Measurements from ENCODE around the gene ZNF385B.

DNA sequence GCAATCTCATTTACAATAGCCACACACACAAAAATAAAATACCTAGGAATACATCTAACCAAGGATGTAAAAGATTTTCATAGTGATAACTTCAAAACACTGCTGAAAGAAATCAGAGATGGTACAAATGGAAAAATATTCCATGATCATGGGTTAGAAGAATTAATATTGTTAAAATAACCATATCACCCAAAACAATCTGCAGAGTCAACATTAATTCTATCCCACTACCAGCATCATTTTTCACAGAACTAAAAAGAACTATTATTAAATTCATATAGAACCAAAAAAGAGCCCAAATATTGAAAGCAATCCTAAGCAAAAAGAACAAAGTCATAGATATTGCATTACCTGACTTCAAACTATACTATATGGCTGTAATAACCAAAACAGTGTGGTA, 50.4 kb downstream of the ZNF385B start:
- TF ChIP-seq, protein P1, sequence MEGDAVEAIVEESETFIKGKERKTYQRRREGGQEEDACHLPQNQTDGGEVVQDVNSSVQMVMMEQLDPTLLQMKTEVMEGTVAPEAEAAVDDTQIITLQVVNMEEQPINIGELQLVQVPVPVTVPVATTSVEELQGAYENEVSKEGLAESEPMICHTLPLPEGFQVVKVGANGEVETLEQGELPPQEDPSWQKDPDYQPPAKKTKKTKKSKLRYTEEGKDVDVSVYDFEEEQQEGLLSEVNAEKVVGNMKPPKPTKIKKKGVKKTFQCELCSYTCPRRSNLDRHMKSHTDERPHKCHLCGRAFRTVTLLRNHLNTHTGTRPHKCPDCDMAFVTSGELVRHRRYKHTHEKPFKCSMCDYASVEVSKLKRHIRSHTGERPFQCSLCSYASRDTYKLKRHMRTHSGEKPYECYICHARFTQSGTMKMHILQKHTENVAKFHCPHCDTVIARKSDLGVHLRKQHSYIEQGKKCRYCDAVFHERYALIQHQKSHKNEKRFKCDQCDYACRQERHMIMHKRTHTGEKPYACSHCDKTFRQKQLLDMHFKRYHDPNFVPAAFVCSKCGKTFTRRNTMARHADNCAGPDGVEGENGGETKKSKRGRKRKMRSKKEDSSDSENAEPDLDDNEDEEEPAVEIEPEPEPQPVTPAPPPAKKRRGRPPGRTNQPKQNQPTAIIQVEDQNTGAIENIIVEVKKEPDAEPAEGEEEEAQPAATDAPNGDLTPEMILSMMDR (IDR thresholded peaks at IDR 0.05; ENCODE audit: low read depth, low read length, missing input control): no peak
- TF ChIP-seq, protein P2, sequence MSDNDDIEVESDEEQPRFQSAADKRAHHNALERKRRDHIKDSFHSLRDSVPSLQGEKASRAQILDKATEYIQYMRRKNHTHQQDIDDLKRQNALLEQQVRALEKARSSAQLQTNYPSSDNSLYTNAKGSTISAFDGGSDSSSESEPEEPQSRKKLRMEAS (IDR thresholded peaks at IDR 0.05): no peak
- TF ChIP-seq TAF1 (conservative IDR thresholded peaks at IDR 0.05): no peak
- TF ChIP-seq GABPA (IDR thresholded peaks at IDR 0.05 in 1 of 2, conservative IDR thresholded peaks at IDR 0.05 in 1 of 2): no peak
- no peak for TF ChIP-seq SP1 (IDR thresholded peaks at IDR 0.05)
- TF ChIP-seq, protein P3, sequence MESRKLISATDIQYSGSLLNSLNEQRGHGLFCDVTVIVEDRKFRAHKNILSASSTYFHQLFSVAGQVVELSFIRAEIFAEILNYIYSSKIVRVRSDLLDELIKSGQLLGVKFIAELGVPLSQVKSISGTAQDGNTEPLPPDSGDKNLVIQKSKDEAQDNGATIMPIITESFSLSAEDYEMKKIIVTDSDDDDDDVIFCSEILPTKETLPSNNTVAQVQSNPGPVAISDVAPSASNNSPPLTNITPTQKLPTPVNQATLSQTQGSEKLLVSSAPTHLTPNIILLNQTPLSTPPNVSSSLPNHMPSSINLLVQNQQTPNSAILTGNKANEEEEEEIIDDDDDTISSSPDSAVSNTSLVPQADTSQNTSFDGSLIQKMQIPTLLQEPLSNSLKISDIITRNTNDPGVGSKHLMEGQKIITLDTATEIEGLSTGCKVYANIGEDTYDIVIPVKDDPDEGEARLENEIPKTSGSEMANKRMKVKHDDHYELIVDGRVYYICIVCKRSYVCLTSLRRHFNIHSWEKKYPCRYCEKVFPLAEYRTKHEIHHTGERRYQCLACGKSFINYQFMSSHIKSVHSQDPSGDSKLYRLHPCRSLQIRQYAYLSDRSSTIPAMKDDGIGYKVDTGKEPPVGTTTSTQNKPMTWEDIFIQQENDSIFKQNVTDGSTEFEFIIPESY (IDR thresholded peaks at IDR 0.05): no peak
- no peak for TF ChIP-seq JUND (IDR thresholded peaks at IDR 0.05)
- no peak for TF ChIP-seq FOXA2 (IDR thresholded peaks at IDR 0.05)
